K562 (cell line): ENCODE measurements around the gene CHTF8. TPM values are rescaled to one million over a fixed set of nuclear protein-coding genes. Genes with fewer than 3 reads are reported as not detected.

Experiments used
- ARID1B ChIP-seq: fragments of 450-650 bp; IDR thresholded peaks from 2 replicates; pipeline ENCODE4 v1.6.1; 2016; ENCODE audit warnings: antibody characterized with exemption, mild to moderate bottlenecking, inconsistent platforms
- BRD9 ChIP-seq: fragments of 450-650 bp; IDR thresholded peaks from 2 replicates; pipeline ENCODE4 v1.6.1; 2018; ENCODE audit warnings: low read depth; ENCODE audit not compliant: partially characterized antibody
- BRF2 ChIP-seq: IDR thresholded peaks from 3 replicates; pipeline ENCODE4 v1.6.1; 2011; ENCODE audit warnings: borderline replicate concordance, mild to moderate bottlenecking; ENCODE audit not compliant: insufficient read length, insufficient read depth
- CC2D1A ChIP-seq: fragments of 450-650 bp; IDR thresholded peaks from 2 replicates; pipeline ENCODE4 v1.6.1; 2017; ENCODE audit warnings: mild to moderate bottlenecking
- CREM ChIP-seq: IDR thresholded peaks from 2 replicates; pipeline ENCODE4 v1.6.1; 2014; ENCODE audit warnings: antibody characterized with exemption, low read depth
- DEAF1 ChIP-seq: fragments of 450-650 bp; formaldehyde crosslinking; IDR thresholded peaks from 2 replicates; pipeline ENCODE4 v1.4.0; 2020; ENCODE audit warnings: mild to moderate bottlenecking, moderate library complexity
- DPF2 ChIP-seq: fragments of 450-650 bp; IDR thresholded peaks from 2 replicates; pipeline ENCODE4 v1.6.1; 2016
- HDAC1 ChIP-seq, 2 experiments: fragments of 450-650 bp; IDR thresholded peaks; 2 replicates each; pipeline ENCODE4 v1.6.1; 2016 to 2017; ENCODE audit warnings: inconsistent platforms in 1 of 2, mild to moderate bottlenecking in 1 of 2, moderate library complexity in 1 of 2
- HMGXB4 ChIP-seq: sonication (generic); formaldehyde crosslinking; IDR thresholded peaks from 2 replicates; pipeline ENCODE4 v1.8.1; 2023; ENCODE audit warnings: mild to moderate bottlenecking, missing genetic modification reagents
- MLLT1 ChIP-seq, 2 experiments: fragments of 450-650 bp; IDR thresholded peaks; 2 replicates each; pipeline ENCODE4 v1.6.1; 2016
- NCOR1 ChIP-seq: fragments of 450-650 bp; IDR thresholded peaks from 2 replicates; pipeline ENCODE4 v1.6.1; 2016; ENCODE audit warnings: mild to moderate bottlenecking, moderate library complexity
- NR4A1 ChIP-seq, 2 experiments: fragments of 250-450 bp in 1 of 2; fragments of 450-650 bp in 1 of 2; sonication (Bioruptor Pico) in 1 of 2; IDR thresholded peaks; 2 replicates each; pipeline versions ENCODE4 v1.4.0 to v1.6.1; 2016 to 2020; ENCODE audit warnings: mild to moderate bottlenecking in 2 of 2, missing compliant biosample characterization in 1 of 2, missing genetic modification characterization in 1 of 2, moderate library complexity in 1 of 2
- PHB ChIP-seq: fragments of 250-450 bp; sonication (Bioruptor Pico); IDR thresholded peaks from 2 replicates; pipeline ENCODE4 v1.5.0; 2021
- POLR2B ChIP-seq: fragments of 450-650 bp; IDR thresholded peaks from 2 replicates; pipeline ENCODE4 v1.6.1; 2018; ENCODE audit warnings: low read depth; ENCODE audit not compliant: partially characterized antibody
- TCF3 ChIP-seq: sonication (generic); formaldehyde crosslinking; IDR thresholded peaks from 2 replicates; pipeline ENCODE4 v1.4.0; 2020; ENCODE audit warnings: mild to moderate bottlenecking, missing genetic modification reagents
- TFAP4 ChIP-seq: sonication (generic); formaldehyde crosslinking; IDR thresholded peaks from 2 replicates; pipeline ENCODE4 v1.8.0; 2022; ENCODE audit warnings: missing genetic modification reagents, mild to moderate bottlenecking, moderate library complexity, borderline replicate concordance
- UBTF ChIP-seq, 2 experiments: IDR thresholded peaks; 2 replicates each; pipeline ENCODE4 v1.6.1; 2012; ENCODE audit warnings: improper control_type of control experiment in 2 of 2, low read depth in 2 of 2, low read length in 2 of 2, borderline replicate concordance in 1 of 2
- ZNF212 ChIP-seq: fragments of 450-650 bp; formaldehyde crosslinking; IDR thresholded peaks from 2 replicates; pipeline ENCODE4 v1.4.0; 2020; ENCODE audit warnings: mild to moderate bottlenecking
- polyA plus RNA-seq, 8 experiments: library from polyadenylated mRNA; depleted of rRNA in 4 of 8; stranded (reverse) in 5 of 8; unstranded in 3 of 8; fragments of >200 nt; fragmentation: Nextera tagmentation in 2 of 8; fragmentation: Illumina TruSeq in 1 of 8; extraction: Ambion mirVana in 2 of 8; extraction: Trizol in 1 of 8; gene quantifications; 2 replicates each; pipeline versions ENCODE4 v1.2.1 to v1.2.3, GENCODE V29; 2011 to 2014; ENCODE audit warnings: inconsistent platforms in 1 of 8, missing spikeins in 1 of 8
- total RNA-seq, 7 experiments: library from RNA; depleted of rRNA in 6 of 7; stranded (reverse); fragments of >200 nt in 6 of 7; fragmentation: Illumina TruSeq in 2 of 7; extraction: Trizol in 2 of 7; gene quantifications; 2 replicates each; pipeline versions ENCODE4 v1.2.1 to v1.2.3, GENCODE V29; 2011 to 2021; ENCODE audit warnings: low replicate concordance in 1 of 7

Gene CHTF8
- total and polyA plus RNA-seq, 9 of the 15 experiments (the other 6 are each of a cell fraction or from before 2014, with no cell fraction given) = 20.2 to 199 (median 108) TPM

- TF ChIP-seq TFAP4 (CRISPR knock-in tag) (0 out of 2 replicates have a peak, but pooled peaks have one; percentile 4), CC2D1A (0 out of 2 replicates have a peak, but pooled peaks have one; percentile 14), BRD9 (peak; percentile 78), CREM (peak; percentile 42; the same call in 1 of the 2 replicates), POLR2B (peak; percentile 87), NCOR1 (peak; percentile 49; the same call in 1 of the 2 replicates), BRF2 (no peak), ARID1B (peak; percentile 73; the same call in 1 of the 2 replicates), MLLT1 (IDR thresholded peaks at IDR 0.05) (peak; percentile 84 to 86; a peak in 3 of 4 replicates), TCF3 (CRISPR knock-in tag) (no peak), ZNF212 (CRISPR knock-in tag) (no peak), UBTF (IDR thresholded peaks at IDR 0.05; ENCODE audit: borderline replicate concordance in 1 of 2, low read depth in 2 of 2, low read length in 2 of 2) (peak in 1 of 2 experiments; percentile 73; a peak in 1 of 4 replicates), PHB (CRISPR knock-in tag) (0 out of 2 replicates have a peak, but pooled peaks have one; percentile 24), DPF2 (peak; percentile 74), HMGXB4 (CRISPR knock-in tag) (0 out of 2 replicates have a peak, but pooled peaks have one; percentile 37), DEAF1 (CRISPR knock-in tag) (peak; percentile 15; the same call in 1 of the 2 replicates), NR4A1 (CRISPR knock-in tag; IDR thresholded peaks at IDR 0.05) (0 out of 2 replicates have a peak, but pooled peaks have one; percentile 50), NR4A1 (tag; IDR thresholded peaks at IDR 0.05) (no peak), HDAC1 (IDR thresholded peaks at IDR 0.05) (peak; percentile 6 to 74; a peak in 2 of 4 replicates)
These were observed 457 bp downstream of the CHTF8 start (continued) for GRCh38 chr16:69131839-69132423.
